Sigmoid colon (tissue), 7 donors: Measurements from ENCODE around the gene HDAC9. TPM values are rescaled to one million over a fixed set of nuclear protein-coding genes. Genes with fewer than 3 reads are reported as not detected.
A peak's percentile ranks its signal among the peaks of the same experiment; 100 is the strongest.

Experiments
- DNase-seq: peaks from one replicate; pipeline ENCODE4 v3.0.0-alpha.2; 2019
- H3K27ac ChIP-seq, 4 donors: fragments of 200-600 bp; sonication (generic); one replicate each; pipeline ENCODE4 v1.5.1; 2016 to 2019; ENCODE audit warnings: mild to moderate bottlenecking in 1 of 4
- H3K27me3 ChIP-seq, 3 donors: fragments of 200-600 bp; sonication (generic); one replicate each; pipeline ENCODE4 v1.5.1; 2019; ENCODE audit warnings: mild to moderate bottlenecking in 1 of 3
- H3K36me3 ChIP-seq, 4 donors: fragments of 200-600 bp; sonication (generic); one replicate each; pipeline ENCODE4 v1.5.1; 2016 to 2019
- H3K4me1 ChIP-seq, 4 donors: fragments of 200-600 bp; sonication (generic); one replicate each; pipeline ENCODE4 v1.5.1; 2017 to 2019
- H3K4me3 ChIP-seq, 4 donors: fragments of 200-600 bp; sonication (generic); one replicate each; pipeline ENCODE4 v1.5.1; 2017 to 2019; ENCODE audit warnings: mild to moderate bottlenecking in 2 of 4, moderate library complexity in 1 of 4
- H3K9me3 ChIP-seq, 4 donors: fragments of 200-600 bp in 3 of 4; sonication (generic) in 3 of 4; one replicate each; pipeline versions ENCODE4 v1.5.1 to v1.6.1; 2013 to 2019
- CTCF ChIP-seq, 4 experiments: fragments of 450-650 bp in 3 of 4; fragments of 200-600 bp in 1 of 4; IDR thresholded peaks; one replicate each; pipeline ENCODE4 v1.5.1; 2016 to 2019; ENCODE audit warnings: antibody characterized with exemption in 4 of 4, mild to moderate bottlenecking in 3 of 4, moderate library complexity in 2 of 4
- EP300 ChIP-seq, 4 donors: sonication (generic); formaldehyde crosslinking; IDR thresholded peaks; one replicate each; pipeline ENCODE4 v1.6.1; 2017; ENCODE audit warnings: antibody characterized with exemption in 4 of 4
- POLR2A ChIP-seq, 2 donors: fragments of 450-650 bp; IDR thresholded peaks; one replicate each; pipeline ENCODE4 v1.6.1; 2016; ENCODE audit warnings: antibody characterized with exemption in 2 of 2, mild to moderate bottlenecking in 2 of 2, moderate library complexity in 2 of 2
- POLR2AphosphoS5 ChIP-seq, 4 donors: sonication (generic); formaldehyde crosslinking; IDR thresholded peaks; one replicate each; pipeline ENCODE4 v1.6.1; 2017; ENCODE audit warnings: antibody characterized with exemption in 4 of 4
- WGBS, 2 donors: extraction: QIAGEN DNeasy Blood & Tissue Kit; methylation state at CpG; one replicate each; pipeline ENCODE4 v1.1.7; 2013; 5-methylcytosine and 5-hydroxymethylcytosine counted together
- intact Hi-C: fragments of 100-400 bp; cut with DNase I; formaldehyde crosslinking; loops from one replicate; pipeline ENCODE4 v1.15.1; 2023
- polyA plus RNA-seq, 3 donors: library from polyadenylated mRNA; stranded (reverse); fragments of 200-250 nt; gene quantifications; one replicate each; pipeline ENCODE4 v1.2.3, GENCODE V29; 2013
- total RNA-seq, 4 donors: library from RNA; depleted of rRNA; stranded (reverse); fragments of >200 nt; gene quantifications; one replicate each; pipeline ENCODE4 v1.1.0, GENCODE V29; 2016
- donor health status: healthy with polysubstance abuse.
- donor health status: Bipolar disorder and iron deficiency.
- donor health status: healthy.

The HDAC9 gene
- total and polyA plus RNA-seq, 7 donors, result 2.4 to 38.2 (median 22.2) TPM

GRCh38 chr7:18489624-18490023 is 5.9 kb upstream of the HDAC9 start:
- Histone ChIP-seq H3K9me3 (no peaks in the 10 kb centered on the region), H3K27me3 (no peaks in the 10 kb centered on the region), H3K36me3 (no peaks in the 10 kb centered on the region), H3K4me1 (peaks cover 0 to 4% (median 3%) of the 10 kb centered on the region in 4 donors), H3K4me3 (no peak overlapping the region), H3K27ac (no peak overlapping the region)
- WGBS, 2 donors, result 95 to 96% methylated on average over 2 of the region's 2 CpGs
- DNase-seq, result no peak
- TF ChIP-seq EP300 (IDR thresholded peaks at IDR 0.05) (no peak), POLR2AphosphoS5 (IDR thresholded peaks at IDR 0.05) (no peak), POLR2A (IDR thresholded peaks at IDR 0.05) (no peak), CTCF (IDR thresholded peaks at IDR 0.05) (no peak)
- intact Hi-C loops, result no loop called here

- intact Hi-C loops, result no loop called here
- Histone ChIP-seq H3K27ac (no peak overlapping the region), H3K4me1 (peaks cover 0 to 24% (median 22%) of the 10 kb centered on the region in 4 donors), H3K4me3 (no peak overlapping the region), H3K27me3 (no peaks in the 10 kb centered on the region), H3K9me3 (no peaks in the 10 kb centered on the region), H3K36me3 (no peaks in the 10 kb centered on the region)
- TF ChIP-seq POLR2AphosphoS5 (IDR thresholded peaks at IDR 0.05), result no peak
- TF ChIP-seq EP300 (IDR thresholded peaks at IDR 0.05), result no peak
- TF ChIP-seq CTCF (IDR thresholded peaks at IDR 0.05), result no peak
- TF ChIP-seq POLR2A (IDR thresholded peaks at IDR 0.05), result no peak
- no peak for DNase-seq
- WGBS, 2 donors, result 93% methylated on average over 6 of the region's 6 CpGs
Observed at GRCh38 chr7:18491871-18492270, 3.7 kb upstream of the HDAC9 start.

GRCh38 chr7:18494406-18494805 is 1.1 kb upstream of the HDAC9 start:
- H3K4me1 ChIP-seq, result peaks cover 0 to 24% (median 20%) of the 10 kb centered on the region in 4 donors
- no peak overlapping the region for H3K27ac ChIP-seq
- TF ChIP-seq POLR2A (IDR thresholded peaks at IDR 0.05), result no peak
- no peak for TF ChIP-seq EP300 (IDR thresholded peaks at IDR 0.05)
- TF ChIP-seq CTCF (IDR thresholded peaks at IDR 0.05), result no peak
- no peak for TF ChIP-seq POLR2AphosphoS5 (IDR thresholded peaks at IDR 0.05)
- intact Hi-C loops, result no loop called here
- 95 to 96% methylated on average over 3 of the region's 3 CpGs for WGBS, 2 donors
- H3K9me3 ChIP-seq, result no peaks in the 10 kb centered on the region
- no peak for DNase-seq
- no peaks in the 10 kb centered on the region for H3K36me3 ChIP-seq
- H3K4me3 ChIP-seq, result no peak overlapping the region
- no peaks in the 10 kb centered on the region for H3K27me3 ChIP-seq

- Histone ChIP-seq H3K27ac (peak overlapping the region; percentile 14 to 52 (median 24)), H3K4me1 (peaks cover 0 to 24% (median 20%) of the 10 kb centered on the region in 4 donors), H3K4me3 (peak overlapping the region in 3 of 4 donors; percentile 30 to 42 (median 41)), H3K36me3 (no peaks in the 10 kb centered on the region), H3K9me3 (no peaks in the 10 kb centered on the region), H3K27me3 (no peaks in the 10 kb centered on the region)
- no peak for DNase-seq
- intact Hi-C loops, result no loop called here
- TF ChIP-seq EP300 (IDR thresholded peaks at IDR 0.05) (no peak), CTCF (IDR thresholded peaks at IDR 0.05) (no peak), POLR2A (IDR thresholded peaks at IDR 0.05) (no peak), POLR2AphosphoS5 (IDR thresholded peaks at IDR 0.05) (no peak)
- WGBS, 2 donors, result 66 to 83% methylated on average over 3 of the region's 3 CpGs
Observed at GRCh38 chr7:18494821-18495408, 634 bp upstream of the HDAC9 start.

- H3K9me3 ChIP-seq, result no peaks in the 10 kb centered on the region
- DNase-seq, result no peak
- no peak for TF ChIP-seq POLR2AphosphoS5 (IDR thresholded peaks at IDR 0.05)
- no peak for TF ChIP-seq CTCF (IDR thresholded peaks at IDR 0.05)
- no peak for TF ChIP-seq EP300 (IDR thresholded peaks at IDR 0.05)
- no peak for TF ChIP-seq POLR2A (IDR thresholded peaks at IDR 0.05)
- H3K27me3 ChIP-seq, result no peaks in the 10 kb centered on the region
- peak overlapping the region; percentile 14 to 52 (median 24) for H3K27ac ChIP-seq
- H3K36me3 ChIP-seq, result no peaks in the 10 kb centered on the region
- 32 to 69% methylated on average over 3 of the region's 3 CpGs for WGBS, 2 donors
- intact Hi-C loops, result no loop called here
- peak overlapping the region in 3 of 4 donors; percentile 30 to 42 (median 41) for H3K4me3 ChIP-seq
- peaks cover 0 to 24% (median 20%) of the 10 kb centered on the region in 4 donors for H3K4me1 ChIP-seq
Observed at GRCh38 chr7:18496341-18496700, 772 bp downstream of the HDAC9 start.
